ENCODE data around the gene WDR1.

Gene WDR1

GRCh38 chr4:10066206-10066605 is 50.4 kb downstream of the WDR1 start:
- FAIRE-seq, result no peak

DNA sequence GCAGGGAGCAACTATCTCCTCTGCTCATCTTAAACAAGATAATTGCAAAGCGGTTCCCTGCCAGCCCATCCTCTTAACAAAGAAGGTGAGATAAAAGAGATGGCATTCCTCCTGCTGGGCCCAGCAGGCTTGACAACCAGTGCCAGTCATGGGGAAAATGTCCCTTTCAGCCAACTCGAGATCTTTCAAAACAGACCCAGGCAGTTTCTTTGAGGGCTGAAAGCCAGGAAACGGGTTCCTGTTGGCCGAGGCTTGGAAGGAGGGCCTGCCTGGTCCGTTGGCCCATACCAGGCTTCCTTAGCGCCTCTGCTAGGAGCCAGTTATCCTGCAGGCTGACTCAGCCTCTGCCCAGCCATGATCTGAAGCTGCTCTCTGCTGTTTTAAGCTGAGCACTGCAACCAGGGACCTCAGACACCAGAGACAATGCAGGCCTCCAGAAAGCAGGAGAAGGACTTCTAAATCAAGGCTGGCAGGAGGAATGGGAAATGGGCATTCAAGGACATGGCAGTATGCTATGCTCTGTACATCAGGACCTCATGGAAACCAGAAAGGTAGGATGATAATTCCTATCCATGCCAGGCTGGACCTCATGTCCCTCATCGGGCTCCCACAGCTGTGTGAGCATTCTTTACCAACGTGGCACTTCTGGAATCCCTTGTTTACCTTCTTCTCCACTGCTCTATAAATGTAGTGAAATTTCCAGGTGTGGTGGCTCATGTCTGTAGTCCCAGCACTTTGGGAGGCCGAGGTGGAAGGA is 52.9 kb downstream of the WDR1 start:
- FAIRE-seq, result no peak

DNA sequence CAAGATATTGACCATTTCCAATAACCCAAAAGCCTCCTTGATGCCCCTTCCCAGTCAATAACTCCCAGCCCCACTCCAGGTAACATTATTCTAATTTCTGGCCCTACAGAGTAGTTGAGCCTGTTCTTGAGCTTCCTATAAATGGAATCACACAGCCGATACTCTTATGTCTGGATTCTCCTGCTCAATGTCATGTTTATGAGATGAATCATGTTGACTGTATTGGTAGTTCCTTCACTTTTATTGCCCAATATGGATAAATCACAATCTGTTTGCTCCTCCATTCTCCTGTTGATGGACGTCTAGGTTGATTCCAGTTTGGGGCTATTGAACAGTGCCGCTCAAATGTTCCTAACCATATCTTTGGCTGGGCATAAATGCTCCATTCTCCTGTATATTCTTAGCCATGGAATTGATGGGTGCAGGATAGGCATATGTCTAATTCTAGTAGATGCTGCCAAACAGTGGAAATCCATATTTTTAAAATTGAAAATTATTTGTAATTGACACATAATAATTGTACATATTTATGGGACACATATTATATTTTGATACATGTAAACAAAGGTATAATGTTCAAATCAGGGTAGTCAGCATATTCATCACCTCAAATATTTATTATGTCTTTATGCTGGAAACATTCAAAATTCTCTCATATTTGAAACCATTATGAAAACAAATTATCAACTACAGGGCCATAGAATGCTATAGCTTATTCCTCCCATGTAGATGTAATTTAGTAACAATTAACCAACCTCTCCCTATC is 54.8 kb downstream of the WDR1 start:
- no peak for FAIRE-seq

DNA sequence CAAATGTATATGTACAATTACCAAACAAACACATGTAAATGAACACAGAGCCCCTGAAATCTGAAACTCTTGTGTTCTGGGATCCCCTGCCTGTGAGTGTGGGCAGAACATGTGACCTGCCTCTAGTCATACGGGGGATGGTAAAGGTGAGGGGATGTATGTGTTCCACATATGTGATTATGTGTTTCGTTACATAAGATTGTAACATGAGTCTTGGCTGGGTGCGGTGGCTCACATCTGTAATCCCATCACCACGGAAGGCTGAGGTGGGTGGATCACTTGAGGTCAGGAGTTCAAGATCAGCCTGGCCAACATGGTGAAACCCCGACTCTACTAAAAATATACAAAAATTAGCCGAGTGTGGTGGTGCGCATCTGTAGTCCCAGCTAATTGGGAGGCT is 58.2 kb downstream of the WDR1 start:
- FAIRE-seq, result no peak

DNA sequence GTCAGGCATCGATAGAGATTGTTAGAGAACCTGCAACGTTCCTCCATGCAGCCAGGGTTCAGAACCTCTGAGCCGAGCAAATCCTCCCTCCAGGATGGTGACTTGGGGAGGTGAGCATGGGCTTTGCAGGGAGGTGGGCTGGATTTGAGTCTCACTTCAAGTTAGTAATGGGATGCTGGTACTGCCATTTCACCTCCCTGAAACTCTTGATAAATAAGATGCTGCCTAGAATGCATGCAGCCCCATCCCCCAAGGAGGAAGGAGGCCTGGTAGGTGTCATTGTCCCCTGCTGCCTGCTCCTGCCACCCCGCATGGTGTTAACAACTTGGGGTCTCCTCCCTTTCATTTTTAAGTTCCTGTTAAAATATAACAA is 59.6 kb downstream of the WDR1 start:
- no peak for FAIRE-seq

- FAIRE-seq, result no peak
These were observed 60.1 kb downstream of the WDR1 start for GRCh38 chr4:10056334-10057022.

DNA sequence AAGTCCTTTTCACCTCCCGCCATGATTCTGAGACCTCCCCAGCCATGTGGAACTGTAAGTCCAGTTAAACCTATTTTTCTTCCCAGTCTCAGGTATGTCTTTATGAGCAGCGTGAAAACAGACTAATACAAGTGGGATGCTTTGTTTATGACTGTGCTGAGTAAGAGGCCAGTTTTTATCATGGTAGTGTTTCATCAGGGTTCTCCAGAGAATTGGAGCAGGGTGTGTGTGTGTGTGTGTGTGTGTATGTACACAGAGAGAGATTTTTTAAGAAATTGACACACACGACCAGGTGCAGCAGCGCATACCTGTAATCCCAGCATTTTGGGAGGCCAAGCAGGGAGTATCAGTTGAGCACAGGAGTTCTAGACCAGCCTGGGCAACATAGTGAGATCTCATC is 60.7 kb downstream of the WDR1 start:
- no peak for FAIRE-seq

DNA sequence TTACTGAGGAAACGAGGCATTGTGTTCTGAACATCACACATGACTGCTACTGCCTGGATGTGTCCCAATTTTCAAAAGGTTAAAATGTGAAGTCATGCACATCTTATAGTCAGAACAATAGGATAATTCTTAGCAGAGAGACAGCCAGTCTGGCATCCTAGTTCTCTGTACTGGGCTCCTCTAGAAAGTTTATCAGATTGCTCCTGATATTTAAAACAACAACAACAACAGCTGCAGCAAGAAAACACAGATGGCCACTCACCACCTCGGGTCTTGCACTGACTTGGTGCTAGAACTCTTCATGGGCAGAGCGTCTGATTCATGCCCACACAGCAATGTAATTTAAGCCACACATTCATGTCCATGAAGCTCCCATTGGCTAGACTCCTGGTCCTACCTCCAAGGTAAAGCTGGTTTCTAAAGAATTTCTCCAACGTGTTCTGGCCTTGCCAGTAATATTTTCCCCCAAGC is 62.0 kb downstream of the WDR1 start:
- no peak for FAIRE-seq

DNA sequence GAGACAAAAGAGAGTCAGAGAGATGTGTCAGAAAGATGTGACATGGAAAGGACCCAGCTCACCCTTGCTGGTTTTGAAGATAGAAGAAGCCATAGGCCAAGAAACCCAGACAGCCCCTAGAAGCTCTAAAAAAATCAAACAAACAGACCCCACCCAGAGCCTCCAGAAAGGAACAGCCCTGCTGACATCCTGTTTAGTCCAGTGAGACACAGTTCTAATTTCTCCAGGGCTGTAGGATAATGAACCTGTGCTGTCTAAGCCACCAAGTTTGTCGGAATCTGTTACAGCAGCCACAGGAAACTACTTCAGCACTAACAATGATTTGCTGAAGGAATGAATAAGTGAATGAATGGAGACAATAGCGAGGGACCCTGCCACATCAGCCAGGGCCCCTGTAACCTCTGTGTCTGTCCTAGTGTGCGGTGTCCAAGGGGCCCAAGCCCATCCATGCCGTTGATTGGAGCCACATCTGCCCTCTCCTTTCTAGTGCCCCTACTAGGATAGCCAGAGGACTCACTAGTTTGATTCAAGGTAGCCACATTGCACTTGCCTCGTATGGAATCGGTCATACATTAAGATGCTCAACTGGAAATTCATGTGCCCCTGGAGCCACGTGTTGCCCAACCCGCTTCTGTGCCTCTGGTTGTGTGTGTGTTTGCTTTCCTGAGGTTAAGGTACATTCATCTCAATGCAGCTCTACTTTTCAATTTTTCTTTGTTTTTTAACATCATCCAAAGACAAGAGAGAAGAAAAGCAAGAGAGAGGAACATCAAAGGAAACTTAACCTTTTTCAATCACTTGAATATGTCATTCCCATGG is 62.8 kb downstream of the WDR1 start:
- no peak for FAIRE-seq

- no peak for FAIRE-seq
These were observed 65.0 kb downstream of the WDR1 start for GRCh38 chr4:10051517-10052135.

- no peak for FAIRE-seq
These were observed 65.9 kb downstream of the WDR1 start for GRCh38 chr4:10050721-10051120.

GRCh38 chr4:10050261-10050661 is 66.3 kb downstream of the WDR1 start:
- FAIRE-seq, result no peak

- no peak for FAIRE-seq
These were observed 67.5 kb downstream of the WDR1 start for GRCh38 chr4:10048941-10049697.

- FAIRE-seq, result no peak
These were observed 68.6 kb downstream of the WDR1 start for GRCh38 chr4:10047967-10048366.

- FAIRE-seq, result no peak
These were observed 70.1 kb downstream of the WDR1 start for GRCh38 chr4:10046471-10046870.

DNA sequence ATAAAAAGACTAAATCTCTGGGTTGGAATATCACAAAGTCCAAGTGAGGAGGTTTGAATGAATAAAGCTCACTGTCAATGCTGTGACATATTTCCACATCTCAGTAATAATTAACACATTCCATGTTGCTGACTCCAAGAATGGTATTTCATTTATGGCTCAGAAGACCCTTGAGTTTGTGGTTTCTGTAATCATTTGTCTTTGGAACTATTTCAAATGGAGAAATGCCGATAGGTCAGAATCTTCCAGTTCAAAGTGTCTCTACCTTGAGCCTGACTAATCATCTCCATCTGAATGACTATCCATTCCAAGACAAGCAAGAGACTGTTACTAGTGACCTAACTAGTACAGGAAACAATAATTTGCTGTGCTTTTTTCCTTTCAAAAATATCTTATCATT is 71.1 kb downstream of the WDR1 start:
- no peak for FAIRE-seq

DNA sequence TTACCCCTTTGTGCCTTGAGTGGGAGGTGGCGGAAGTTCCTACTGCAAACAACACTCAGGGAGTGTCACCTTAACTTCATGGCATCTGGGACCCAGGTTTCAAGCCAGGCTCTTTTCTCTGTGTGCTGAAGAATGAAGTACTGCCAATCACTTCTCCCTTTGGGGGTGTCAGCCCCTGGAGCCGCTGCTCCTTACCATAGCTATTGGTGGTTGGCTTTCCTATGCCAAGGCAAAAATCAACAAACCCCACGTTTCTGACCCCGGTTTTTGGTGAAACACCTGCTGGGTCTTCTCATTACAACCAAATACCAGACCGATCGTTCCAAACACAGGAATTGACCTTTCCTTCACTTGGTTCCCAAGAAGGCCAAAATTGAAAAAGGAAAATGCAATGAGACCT is 75.6 kb downstream of the WDR1 start:
- no peak for FAIRE-seq

- no peak for FAIRE-seq
These were observed 76.3 kb downstream of the WDR1 start for GRCh38 chr4:10040049-10040892.

DNA sequence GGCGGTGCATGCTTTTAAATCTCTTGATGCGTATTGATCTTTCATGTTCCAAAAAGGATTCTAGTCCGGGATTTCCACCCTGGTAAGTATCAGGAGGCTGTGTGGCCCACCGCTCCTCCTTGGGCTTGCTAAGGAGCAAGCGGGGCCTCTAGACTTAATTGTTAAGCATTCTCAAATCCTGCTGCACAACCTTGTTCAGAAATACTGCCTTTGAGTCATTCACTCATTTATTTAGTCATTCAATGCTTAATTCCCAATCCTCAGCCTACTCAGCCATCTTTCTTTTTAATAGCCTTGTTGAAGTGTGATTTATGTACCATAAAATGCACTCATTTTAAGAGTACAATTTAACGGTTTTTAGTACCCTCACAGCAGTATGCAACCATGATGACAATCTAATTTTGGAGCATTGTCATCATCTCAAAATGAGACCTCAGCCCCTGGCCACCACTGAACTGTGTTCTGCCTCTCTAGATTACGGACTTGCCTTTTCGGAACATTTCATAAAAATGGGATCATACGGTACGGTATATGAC is 79.7 kb downstream of the WDR1 start:
- no peak for FAIRE-seq

- FAIRE-seq, result no peak
These were observed 81.5 kb downstream of the WDR1 start for GRCh38 chr4:10035130-10035529.

Measured in islet of Langerhans (tissue), 1 donor.